GM21515 (cell line): Measurements from ENCODE around the gene MRAS.

Experiments
- ATAC-seq: cut with Tn5 transposase; IDR thresholded peaks from one replicate; pipeline ENCODE4 v1.9.1; 2021; ENCODE audit not compliant: unreplicated experiment

The MRAS gene

GRCh38 chr3:138384976-138385375, 36.6 kb downstream of the MRAS start:
- ATAC-seq, result no peak

GRCh38 chr3:138389144-138389601, 40.8 kb downstream of the MRAS start:
- no peak for ATAC-seq

GRCh38 chr3:138389841-138390581, 41.6 kb downstream of the MRAS start:
- no peak for ATAC-seq

- no peak for ATAC-seq
These were observed 42.2 kb downstream of the MRAS start for GRCh38 chr3:138390582-138390932.

- no peak for ATAC-seq
These were observed 45.8 kb downstream of the MRAS start for GRCh38 chr3:138394156-138394555.

- no peak for ATAC-seq
These were observed 46.3 kb downstream of the MRAS start for GRCh38 chr3:138394686-138395085.

GRCh38 chr3:138395865-138396751, 47.7 kb downstream of the MRAS start:
- ATAC-seq, result no peak

GRCh38 chr3:138396752-138397410, 48.5 kb downstream of the MRAS start:
- no peak for ATAC-seq

GRCh38 chr3:138397983-138398382, 49.6 kb downstream of the MRAS start:
- no peak for ATAC-seq

GRCh38 chr3:138398791-138399575, 50.6 kb downstream of the MRAS start:
- ATAC-seq, result no peak

GRCh38 chr3:138399766-138400165, 51.4 kb downstream of the MRAS start:
- no peak for ATAC-seq

- ATAC-seq, result no peak
These were observed 52.3 kb downstream of the MRAS start for GRCh38 chr3:138400651-138401070.

- ATAC-seq, result no peak
These were observed 53.5 kb downstream of the MRAS start for GRCh38 chr3:138401834-138402233.

GRCh38 chr3:138404121-138404520, 55.7 kb downstream of the MRAS start:
- no peak for ATAC-seq

- no peak for ATAC-seq
These were observed 56.6 kb downstream of the MRAS start for GRCh38 chr3:138405001-138405400.

GRCh38 chr3:138405486-138405885, 57.1 kb downstream of the MRAS start:
- ATAC-seq, result no peak

- no peak for ATAC-seq
These were observed 58.2 kb downstream of the MRAS start for GRCh38 chr3:138406606-138407005.

- ATAC-seq, result no peak
These were observed 59.0 kb downstream of the MRAS start for GRCh38 chr3:138407236-138407907.

- no peak for ATAC-seq
These were observed 60.6 kb downstream of the MRAS start for GRCh38 chr3:138408751-138409570.
